ENCODE results near the gene TASL.

DNA sequence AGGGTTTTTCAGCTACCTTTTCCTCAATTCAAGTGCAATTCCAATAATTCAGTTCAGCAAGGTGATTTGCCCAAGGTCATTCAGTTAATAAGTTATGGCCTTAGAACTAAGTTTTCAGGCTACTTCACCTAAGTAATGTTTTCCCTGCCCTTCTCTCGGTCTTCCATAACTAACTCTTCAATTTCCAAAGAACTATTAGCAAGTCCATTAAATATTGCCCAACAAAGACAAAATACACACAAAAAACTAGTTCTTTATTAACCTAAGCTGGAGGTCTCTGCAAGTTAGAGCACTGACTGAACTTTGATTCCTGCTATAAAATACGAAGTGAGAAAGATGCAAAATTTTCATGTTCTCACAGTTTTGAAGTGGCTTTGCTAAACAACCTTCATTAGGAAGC lies 48.8 kb upstream of the TASL start:
- TF ChIP-seq POLR2A (IDR thresholded peaks at IDR 0.05), result no peak
- TF ChIP-seq, protein P1, sequence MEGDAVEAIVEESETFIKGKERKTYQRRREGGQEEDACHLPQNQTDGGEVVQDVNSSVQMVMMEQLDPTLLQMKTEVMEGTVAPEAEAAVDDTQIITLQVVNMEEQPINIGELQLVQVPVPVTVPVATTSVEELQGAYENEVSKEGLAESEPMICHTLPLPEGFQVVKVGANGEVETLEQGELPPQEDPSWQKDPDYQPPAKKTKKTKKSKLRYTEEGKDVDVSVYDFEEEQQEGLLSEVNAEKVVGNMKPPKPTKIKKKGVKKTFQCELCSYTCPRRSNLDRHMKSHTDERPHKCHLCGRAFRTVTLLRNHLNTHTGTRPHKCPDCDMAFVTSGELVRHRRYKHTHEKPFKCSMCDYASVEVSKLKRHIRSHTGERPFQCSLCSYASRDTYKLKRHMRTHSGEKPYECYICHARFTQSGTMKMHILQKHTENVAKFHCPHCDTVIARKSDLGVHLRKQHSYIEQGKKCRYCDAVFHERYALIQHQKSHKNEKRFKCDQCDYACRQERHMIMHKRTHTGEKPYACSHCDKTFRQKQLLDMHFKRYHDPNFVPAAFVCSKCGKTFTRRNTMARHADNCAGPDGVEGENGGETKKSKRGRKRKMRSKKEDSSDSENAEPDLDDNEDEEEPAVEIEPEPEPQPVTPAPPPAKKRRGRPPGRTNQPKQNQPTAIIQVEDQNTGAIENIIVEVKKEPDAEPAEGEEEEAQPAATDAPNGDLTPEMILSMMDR (IDR thresholded peaks at IDR 0.05 in 8 of 11, conservative IDR thresholded peaks at IDR 0.05 in 3 of 11), result no peak

All from spleen (tissue), 7 donors.